GM13977 (cell line): ENCODE data around the gene CRY1.
A peak's percentile ranks its signal among the peaks of the same experiment; 100 is the strongest.

ENCODE experiments used
- DNase-seq: peaks from one replicate; pipeline ENCODE4 v3.0.0; 2012; ENCODE audit warnings: low spot score
- in situ Hi-C: fragments of 300-500 bp; cut with MboI; formaldehyde crosslinking; loops from one replicate; pipeline ENCODE4 v1.12.0; 2022; ENCODE audit warnings: low sequenced_read_pairs, low pct_unique_long_range_greater_than_20kb, mixed read lengths, inconsistent platforms; ENCODE audit not compliant: unreplicated experiment
- TF ChIP-seq, protein P1 (sequence below): IDR thresholded peaks from 2 replicates; pipeline ENCODE4 v1.5.1; 2012; ENCODE audit warnings: mild to moderate bottlenecking, control low read depth; ENCODE audit not compliant: insufficient read depth; ENCODE audit errors: extremely low read depth, missing control alignments

The CRY1 gene

DNA sequence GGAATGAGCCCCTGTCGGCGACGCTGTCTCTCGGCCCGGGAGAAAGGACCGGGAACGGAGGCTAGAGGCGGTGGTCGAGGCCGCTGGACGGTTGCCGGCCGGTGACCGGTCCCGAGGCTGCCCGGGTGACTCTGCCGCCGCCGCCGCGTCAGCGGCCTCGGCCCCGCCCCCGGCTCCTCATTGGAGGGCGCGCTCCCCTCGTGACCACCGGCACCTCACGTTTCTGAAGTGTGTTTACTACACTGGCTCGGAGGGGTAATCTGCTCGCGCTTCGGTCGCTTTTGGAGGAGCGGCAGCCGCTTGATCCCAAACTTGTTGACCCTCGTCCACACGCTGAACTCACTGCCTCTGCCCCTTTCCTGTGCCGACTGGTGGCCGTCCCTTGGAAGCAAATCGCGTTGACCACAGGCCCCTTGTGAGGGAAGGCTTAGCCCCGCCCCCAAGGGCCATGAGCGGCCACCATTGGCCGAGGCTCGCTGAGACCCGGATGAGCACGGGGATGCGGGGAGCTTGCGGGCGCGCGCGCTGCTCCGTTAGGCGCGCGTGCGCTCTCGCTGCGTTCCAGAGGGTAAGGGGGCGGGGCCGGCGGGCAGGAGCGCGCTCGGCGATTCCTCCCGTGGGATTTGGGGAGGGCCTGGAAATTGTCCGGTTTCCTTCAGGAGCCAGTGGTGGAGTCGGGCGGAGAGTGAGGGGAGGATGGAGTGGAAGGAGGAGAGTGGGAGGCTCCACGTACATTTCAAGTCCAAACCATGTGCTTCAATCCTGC is at the start of gene CRY1:
CRY1 (minus strand) TSS at position 133 of the 766 bp plus-strand sequence. CDS start 588 bp downstream, outside the sequence.
- DNase-seq: peak; percentile 80
- in situ Hi-C loops: no loop called here
- TF ChIP-seq, protein P1, sequence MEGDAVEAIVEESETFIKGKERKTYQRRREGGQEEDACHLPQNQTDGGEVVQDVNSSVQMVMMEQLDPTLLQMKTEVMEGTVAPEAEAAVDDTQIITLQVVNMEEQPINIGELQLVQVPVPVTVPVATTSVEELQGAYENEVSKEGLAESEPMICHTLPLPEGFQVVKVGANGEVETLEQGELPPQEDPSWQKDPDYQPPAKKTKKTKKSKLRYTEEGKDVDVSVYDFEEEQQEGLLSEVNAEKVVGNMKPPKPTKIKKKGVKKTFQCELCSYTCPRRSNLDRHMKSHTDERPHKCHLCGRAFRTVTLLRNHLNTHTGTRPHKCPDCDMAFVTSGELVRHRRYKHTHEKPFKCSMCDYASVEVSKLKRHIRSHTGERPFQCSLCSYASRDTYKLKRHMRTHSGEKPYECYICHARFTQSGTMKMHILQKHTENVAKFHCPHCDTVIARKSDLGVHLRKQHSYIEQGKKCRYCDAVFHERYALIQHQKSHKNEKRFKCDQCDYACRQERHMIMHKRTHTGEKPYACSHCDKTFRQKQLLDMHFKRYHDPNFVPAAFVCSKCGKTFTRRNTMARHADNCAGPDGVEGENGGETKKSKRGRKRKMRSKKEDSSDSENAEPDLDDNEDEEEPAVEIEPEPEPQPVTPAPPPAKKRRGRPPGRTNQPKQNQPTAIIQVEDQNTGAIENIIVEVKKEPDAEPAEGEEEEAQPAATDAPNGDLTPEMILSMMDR: no peak

DNA sequence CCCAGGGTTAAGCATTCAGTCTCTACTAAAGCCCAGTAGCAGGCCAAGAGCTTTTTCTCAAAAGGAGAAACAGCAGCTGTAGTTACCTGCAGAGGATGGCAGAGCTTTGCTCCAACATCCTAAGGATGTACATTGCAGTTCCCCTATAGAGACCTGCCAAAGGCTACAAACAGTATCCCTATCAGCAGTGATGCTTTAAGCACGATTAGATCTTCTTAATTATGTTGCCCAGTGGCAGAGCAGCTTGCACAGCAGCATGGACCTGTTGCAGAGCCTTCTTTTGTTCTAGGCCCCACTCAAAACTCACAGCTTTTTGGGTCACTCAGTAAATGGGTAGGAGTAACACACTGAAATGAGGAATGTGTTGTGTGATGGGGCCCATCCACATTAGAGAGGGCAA is 46.4 kb upstream of the CRY1 start:
- in situ Hi-C loops: loop anchor here (10.0 to 25.0 kb wide), 2 partner anchors 273 to 465 kb away; no protein-coding TSS in a partner anchor
- TF ChIP-seq, protein P1: no peak
- DNase-seq: no peak

DNA sequence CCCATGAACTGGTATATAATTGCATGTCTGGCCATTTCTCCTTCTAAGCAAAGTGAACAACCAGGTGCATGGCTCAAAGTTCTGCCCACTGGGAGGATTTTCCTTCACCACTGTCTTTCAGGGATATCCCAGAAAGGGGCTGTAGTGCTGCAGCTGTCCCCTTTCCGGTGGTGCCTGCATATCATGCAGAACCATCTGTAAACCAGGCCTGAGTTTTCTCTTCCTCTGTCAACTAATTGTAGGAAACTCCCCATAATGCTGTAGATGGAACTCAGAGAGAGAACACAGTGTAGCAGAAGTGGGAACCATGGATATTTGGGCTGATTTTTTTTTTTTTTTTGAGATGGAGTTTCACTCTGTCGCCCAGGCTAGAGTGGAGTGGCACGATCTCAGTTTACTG is 45.6 kb upstream of the CRY1 start:
- no peak for DNase-seq
- TF ChIP-seq, protein P1: no peak
- in situ Hi-C loops: loop anchor here (10.0 to 25.0 kb wide), 2 partner anchors 273 to 466 kb away; no protein-coding TSS in a partner anchor

DNA sequence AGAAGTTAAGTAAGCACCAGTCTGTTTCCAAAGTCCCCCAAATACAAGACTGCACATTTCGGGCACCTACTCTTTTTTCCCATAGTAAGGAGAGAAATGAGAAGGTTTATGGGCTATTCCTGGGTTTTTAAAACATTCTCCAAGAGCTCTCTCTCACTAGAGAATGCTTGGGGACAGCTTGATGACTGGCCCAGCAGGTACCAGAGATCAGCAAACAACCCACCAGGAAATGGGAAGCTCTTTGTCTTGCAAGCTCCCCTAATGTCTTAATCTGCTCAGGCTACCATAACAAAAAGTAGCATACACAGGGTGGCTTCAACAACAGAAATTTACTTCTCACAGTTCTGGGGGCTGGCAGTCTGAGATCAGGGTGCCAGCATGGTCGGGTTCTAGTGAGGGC is 41.8 kb upstream of the CRY1 start:
- no peak for DNase-seq
- TF ChIP-seq, protein P1: no peak
- in situ Hi-C loops: loop anchor here (10.0 to 25.0 kb wide), 2 partner anchors 277 to 470 kb away; no protein-coding TSS in a partner anchor

DNA sequence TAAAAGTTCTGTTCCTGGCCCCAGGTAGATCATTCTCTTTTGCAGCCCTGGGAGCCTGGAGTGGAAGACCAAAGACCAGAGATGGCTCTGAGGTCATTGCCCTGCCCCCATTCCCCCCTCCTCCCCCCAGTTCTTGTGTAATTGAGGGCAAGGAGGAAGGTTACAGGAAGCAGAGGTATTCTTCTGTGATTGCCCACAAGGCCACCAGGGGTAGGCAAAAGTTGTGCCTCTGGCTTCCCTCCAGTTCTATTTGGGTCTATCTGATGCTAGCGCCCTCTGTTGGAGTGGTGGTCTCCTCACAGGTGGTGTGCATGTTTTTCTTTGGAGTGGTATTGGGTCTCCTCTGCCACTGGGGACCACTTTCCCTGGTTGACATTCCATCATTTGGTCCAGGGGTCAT is 41.2 kb upstream of the CRY1 start:
- no peak for DNase-seq
- TF ChIP-seq, protein P1: peak; percentile 5

DNA sequence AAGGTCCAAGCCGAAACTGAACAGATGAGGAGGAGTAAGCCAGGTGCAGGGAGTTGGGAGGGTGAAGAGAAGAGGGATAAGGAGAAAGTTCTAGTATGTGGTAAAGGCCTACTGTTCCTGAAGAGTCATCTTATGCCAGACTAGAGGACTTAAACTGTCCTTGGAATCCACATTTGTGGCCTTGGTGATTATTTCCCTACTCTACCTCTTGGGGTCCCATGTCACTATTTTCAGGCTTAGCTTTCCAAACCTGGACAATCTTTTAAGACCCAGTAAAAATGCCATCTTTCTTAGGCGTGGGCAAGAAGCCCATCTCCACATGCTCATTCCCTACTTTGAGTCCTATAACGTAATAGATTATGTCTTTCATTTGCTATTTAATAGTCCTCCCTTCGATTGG is 40.1 kb upstream of the CRY1 start:
- DNase-seq: no peak
- TF ChIP-seq, protein P1: no peak
- in situ Hi-C loops: loop anchor here (10.0 to 25.0 kb wide), 2 partner anchors 279 to 471 kb away; no protein-coding TSS in a partner anchor

More for the DNA sequence above, 41.2 kb upstream of the CRY1 start:
- in situ Hi-C loops: loop anchor here (10.0 to 25.0 kb wide), 2 partner anchors 278 to 470 kb away; no protein-coding TSS in a partner anchor
